RPMI8226 (cell line): ENCODE results near the gene RHOD.
A peak's percentile ranks its signal among the peaks of the same experiment; 100 is the strongest.

Experiments used
- DNase-seq: peaks from one replicate; pipeline ENCODE4 v3.0.0-alpha.2; 2015

RHOD gene

DNA sequence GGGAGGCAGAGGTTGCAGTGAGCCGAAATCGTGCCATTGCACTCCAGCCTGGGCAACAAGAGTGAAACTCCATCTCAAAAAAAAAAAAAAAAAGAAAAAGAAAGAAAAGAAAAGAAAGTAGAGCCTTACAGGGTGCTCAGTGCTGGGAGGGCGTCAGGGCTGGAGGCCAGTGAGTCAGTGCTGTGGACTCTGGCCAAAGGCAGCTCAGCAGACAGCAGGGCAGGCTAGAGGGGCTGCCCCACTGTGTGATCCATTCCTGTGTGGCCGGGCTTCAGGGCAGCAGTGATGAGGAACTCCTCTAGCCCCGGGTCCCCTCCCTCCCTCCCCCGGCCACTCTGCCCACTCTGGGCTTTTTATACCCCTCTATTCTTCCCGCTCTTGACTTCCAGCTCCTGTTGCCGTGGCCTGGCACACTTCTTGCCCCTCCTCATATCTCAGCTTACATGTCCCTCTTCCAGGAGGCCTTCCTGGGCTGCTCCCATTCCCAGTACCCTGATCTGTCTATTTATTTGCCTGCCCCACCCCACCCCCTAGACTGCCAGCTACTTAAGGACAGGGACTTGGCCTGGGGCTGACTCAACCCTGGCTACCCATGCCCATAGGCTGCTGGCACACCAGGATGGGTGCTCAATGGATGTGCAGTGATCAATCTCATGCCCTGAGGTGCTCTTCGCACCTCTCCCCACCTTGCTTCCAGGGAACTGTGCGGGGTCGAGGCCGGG lies 23.7 kb upstream of the RHOD start:
- DNase-seq = peak; percentile 23

DNA sequence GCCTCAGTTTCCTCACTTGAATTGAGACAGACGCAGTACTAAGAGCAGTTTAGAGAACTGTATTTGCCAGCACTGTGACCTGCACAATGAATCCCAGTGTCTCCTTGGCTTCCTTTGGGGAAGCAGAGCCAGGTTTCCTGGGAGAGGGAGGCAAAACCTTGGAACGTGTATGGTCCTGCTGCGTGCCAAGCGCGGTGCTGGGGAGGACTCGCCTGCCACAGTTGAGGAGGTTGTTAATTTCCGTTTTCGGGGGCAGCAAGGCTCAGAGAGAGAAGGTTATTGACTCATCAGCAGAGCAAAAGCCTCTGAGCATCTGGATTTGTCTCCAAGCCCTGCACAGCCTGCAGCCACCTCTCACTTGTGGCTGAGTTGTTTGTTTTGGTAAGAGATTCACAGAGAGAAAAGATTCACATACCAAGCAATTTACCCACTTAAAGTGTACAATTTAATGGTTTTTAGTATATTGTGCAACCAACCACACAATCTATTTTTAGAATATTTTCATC lies 22.9 kb upstream of the RHOD start:
- DNase-seq = peak; percentile 64

DNA sequence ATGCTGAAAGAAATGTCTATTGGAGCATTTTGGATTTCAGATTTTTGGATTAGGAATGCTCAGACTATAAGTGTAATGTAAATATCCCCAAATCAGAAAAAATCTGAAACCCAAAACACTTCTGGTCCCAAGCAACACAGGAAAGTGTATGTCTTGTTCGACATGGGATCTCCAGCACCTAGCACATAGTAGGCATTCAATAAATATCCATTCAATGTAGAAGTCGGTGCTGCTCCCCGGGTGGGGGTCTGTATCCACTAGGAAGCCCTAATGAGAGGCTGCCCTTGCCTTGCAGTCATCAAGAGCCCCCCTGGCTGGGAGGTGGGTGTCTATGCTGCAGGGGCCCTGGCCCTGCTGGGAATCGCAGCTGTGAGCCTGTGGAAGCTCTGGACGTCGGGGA lies 22.3 kb upstream of the RHOD start:
- no peak for DNase-seq

DNA sequence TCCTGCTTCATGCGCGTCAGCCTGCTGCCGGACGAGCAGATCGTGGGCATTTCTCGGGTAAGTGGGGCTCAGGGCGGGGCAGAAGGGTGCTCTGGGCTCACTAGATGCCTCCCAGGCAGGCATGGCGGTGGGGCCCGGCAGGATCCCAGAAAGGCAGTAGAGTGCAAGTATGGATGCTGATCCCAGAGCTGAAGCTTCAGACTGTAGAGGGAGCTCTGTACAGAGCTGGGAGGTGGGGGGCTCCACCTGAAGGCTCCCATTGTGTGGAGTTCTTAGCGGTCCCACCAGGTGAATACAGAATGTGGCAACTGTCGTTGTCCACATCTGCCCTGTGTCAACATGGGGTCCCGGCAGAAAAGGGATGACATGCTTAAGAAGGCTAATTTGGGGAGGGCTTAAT lies 16.5 kb upstream of the RHOD start:
- no peak for DNase-seq

DNA sequence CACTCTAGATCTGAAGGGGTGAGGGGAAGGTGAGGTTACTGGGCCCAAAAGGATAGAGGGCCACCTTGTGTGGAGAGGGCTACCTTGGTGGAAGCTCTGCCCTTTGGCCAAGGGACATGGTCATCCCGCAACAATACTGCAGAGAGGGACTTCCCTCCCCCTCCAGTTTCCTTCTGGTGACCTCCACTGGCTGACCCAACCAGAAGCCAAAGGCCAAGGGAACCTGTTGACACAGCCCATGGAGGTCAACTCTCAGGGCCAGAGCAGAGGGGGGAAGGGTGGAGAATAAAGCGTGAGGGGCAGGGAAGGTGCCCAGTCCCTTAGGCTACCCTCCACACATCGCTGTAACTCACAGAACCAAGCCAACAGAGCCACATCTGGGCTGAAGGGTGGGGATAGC lies 15.0 kb upstream of the RHOD start:
- DNase-seq = no peak

DNA sequence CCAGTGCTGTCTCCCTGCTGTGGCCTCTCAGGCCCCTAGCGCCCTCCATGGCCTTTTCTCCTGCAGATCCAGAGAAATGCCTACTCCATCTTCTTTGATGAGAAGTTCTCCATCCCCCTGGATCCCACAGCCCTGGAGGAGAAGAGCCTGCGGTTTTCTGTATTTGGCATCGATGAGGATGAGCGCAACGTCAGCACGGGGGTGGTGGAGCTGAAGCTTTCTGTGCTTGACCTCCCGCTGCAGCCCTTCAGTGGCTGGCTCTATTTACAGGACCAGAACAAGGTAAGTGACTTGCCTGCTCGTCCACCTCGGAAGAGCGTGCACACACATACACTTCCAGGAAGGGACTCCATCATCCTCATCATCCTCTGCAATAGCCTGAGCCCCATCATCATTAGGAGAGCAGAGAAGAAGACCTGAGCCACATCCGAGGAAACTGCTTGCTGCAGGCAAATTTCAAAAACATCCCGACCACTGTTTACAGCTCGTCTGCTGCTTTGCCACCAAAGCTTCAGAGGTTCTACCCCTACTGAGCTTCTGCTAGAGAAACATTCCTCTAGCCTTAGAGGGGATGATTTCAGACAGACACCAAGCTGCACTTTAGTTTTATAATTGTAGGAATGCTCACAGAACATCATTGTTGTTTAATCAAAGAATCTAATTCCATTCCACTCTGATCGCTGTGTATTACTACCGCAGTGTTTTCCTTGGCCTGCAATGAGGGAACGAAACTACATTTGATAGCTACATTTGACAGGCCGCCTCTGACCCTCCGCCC lies 12.9 kb upstream of the RHOD start:
- no peak for DNase-seq

DNA sequence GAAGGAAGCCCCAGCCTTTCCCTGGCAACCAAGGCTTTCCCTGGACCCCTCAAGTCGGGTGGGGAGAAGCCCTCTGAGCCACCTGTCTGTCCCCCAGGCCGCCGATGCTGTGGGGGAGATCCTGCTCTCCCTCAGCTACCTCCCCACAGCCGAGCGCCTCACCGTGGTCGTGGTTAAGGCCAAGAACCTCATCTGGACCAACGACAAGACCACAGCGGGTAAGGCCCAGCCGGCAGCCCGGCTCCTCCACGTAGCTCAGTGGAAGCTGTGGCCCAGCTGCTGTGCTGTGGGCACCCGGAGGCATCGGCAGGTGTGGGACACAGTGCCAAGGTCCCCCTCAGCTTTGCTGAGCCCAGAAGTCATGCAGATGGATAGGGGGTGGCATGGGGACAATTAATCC lies 12.2 kb upstream of the RHOD start:
- no peak for DNase-seq

DNA sequence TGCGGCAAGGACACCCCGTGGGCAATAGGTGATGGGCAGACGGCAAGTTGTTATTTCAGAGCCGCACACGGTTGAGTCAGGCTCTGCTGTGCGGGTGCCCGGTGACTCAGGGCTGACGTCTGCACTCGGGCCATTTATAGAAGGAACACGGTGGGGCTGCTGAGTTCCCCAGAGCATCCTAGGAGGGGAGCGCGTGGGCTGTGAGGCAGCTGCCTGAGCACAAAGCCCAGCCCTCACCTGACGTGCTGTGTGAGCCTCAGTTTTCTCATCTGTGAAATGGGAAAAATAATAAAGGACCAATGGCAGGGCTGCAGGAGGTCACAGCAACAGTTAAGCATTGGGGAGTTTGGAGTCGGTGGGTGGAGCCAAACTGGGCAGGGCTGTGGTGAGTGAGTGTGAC lies 11.3 kb upstream of the RHOD start:
- peak; percentile 62 for DNase-seq

DNA sequence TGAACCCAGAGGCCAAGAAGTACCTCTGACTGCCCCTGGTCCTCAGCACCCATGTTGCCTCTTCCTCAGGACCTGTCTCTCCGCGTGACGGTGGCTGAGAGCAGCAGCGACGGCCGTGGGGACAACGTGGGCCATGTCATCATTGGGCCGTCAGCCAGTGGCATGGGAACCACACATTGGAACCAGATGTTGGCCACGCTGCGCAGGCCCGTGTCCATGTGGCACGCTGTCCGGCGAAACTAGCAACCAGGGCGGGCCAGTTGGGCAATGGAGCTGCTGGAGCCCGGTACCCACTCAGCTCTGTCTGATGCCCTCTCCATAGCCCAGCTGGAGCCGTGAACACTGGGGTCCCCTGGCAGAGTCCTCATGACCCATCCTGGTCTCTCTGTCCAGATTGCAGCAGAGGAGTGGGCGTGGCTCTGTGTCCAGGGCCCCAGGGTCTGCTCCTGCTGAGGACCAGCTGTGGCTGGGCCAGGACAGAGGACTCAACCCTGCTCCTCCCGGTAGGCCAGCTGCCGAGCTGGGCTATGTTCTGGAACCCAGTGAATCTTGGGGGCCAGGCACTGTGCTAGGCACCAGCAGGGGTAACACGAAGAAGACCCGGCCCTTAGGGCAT lies 8.0 kb upstream of the RHOD start:
- DNase-seq = no peak

DNA sequence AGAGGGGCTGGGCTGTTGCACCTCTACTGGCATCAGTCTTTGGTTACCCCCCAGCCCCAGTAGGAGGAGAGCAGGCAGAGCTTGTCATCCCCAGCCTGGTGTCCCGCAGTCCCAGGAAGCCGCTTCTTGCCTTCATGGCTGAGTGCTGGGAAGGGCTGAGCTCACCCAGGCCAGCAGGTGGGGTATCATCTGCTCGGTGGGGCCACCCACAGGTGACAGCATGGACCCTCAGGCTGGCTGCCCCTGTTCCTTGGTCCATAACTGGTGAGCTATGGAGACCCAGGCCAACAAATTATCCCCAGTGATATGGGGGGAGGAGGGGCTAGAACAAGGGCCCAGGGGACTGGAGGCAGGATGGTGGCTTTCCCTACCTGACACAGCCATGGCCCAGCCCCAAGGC lies 6.5 kb upstream of the RHOD start:
- no peak for DNase-seq

DNA sequence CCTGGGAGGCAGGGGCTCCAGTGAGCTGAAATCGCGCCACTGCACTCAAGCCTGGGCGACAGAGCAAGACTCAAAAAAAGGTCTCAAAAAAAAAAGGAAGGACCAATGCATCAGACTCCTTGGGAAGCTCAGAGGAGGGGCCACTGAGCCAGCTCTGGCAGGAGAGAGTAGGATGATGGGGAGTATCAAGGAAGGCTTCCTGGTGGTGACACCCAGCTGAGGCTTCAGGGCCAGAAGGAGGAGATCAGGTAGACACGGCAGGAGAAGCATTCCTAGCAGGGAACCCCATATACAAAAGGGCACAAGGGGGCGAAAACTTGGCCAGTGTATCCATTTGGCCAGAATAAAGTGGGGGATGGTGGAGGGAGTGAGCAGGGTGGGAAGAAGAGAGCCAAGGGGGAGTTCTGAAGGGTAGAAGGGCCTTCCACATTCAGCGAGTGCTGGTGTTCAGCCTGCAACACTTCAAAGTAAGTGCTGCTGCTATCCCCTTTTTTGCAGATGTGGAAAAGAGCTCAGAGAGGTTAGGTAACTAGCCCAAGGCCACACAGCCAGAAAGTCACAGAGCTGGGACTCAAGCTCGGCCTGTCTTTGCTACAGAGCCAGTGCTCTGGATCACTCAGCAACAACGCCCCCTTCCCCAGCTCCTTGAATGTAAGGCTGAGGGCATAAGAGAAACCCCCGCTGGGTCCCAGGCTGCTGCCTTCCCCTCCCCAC lies 5.3 kb upstream of the RHOD start:
- DNase-seq = no peak

DNA sequence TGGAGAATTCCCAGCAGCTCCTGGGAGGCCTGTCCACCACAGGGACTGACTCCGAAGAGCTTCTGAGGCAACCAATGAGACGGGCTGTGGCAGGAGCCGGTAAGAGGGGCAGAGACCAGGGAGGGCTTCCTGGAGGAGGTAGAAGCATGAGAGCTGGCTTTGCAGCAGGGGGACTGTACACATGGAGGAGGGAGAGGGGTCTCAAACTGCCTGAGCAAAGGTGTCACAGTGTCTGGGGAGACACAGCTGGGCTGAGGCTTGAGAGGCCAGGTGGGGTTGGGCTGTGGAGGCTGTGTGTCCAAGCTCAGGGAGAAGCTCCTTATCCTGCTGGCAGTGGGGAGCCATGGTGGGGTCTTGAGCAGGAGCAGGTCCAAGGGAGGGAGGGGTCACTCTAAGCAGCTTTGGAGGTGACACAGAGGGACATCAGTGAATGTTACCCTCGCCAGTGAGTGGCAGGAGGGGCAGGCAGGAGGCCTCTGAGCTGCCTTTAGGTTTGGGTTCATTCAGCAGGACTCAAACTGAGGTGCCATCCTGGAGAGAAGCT lies 4.6 kb upstream of the RHOD start:
- no peak for DNase-seq

DNA sequence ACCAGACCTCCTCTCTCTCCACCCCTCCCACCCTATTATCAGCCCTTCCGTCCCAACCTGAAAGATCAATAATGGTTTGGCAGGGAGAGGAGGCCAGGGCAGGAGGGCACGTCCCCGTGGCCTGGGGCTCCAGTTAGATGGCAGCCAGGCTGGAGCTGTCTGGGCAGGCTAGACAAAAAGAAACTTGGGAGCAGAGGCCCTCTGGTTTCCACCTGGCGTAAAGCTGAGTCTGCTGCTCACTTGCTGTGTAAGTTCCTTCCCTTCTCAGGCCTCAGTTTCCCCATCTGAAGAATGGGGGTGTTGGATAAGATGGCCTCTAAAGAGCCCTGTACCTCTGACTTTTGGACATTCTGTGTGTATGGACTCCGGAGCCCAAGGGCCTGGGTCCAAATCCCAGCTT lies 3.8 kb upstream of the RHOD start:
- DNase-seq = no peak

DNA sequence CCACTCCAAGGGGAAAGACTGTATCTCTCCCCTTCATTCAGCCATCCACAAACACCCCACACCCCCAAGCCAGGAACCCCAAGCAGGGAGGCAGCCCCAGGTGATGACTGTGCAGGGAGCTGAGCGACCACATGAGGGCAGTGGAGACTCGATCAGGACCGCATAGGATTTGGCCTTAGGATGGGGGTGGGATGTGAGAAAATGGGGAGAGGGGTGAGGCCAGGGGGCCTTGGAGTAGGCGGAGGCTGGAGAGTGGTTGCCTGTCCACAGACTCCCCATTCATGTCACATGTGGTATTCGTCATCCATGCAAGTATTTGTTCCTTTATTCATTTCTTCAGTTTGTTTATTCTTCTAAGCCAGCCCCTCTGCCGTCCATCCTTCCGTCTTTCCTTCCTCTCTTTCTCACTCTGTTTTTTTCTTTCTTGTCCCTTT lies 2.7 kb upstream of the RHOD start:
- peak; percentile 55 for DNase-seq

DNA sequence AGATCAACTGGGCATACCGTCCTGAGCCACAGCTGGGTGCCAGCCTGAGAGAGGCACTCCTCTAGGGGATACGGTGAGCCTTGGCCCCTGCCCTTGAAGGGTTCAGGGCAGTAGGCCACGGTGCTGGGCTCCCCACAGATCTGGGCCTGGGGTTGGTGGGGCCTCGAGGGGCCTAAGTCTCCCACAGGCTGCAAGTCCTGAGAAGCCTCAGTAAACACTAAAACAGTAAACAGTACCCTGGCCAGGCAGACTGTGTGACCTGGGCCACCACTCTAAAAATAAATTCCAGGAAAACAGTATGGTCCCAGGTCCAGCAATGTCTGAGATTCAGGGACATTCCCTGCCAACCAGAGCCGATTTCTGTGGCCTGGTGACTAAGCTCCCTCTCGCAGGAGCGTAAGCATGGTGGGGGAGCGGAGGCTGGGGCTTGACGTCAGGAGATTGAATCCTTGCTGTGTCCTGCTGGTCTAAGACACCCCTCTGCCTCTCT lies 2.3 kb upstream of the RHOD start:
- DNase-seq = no peak

DNA sequence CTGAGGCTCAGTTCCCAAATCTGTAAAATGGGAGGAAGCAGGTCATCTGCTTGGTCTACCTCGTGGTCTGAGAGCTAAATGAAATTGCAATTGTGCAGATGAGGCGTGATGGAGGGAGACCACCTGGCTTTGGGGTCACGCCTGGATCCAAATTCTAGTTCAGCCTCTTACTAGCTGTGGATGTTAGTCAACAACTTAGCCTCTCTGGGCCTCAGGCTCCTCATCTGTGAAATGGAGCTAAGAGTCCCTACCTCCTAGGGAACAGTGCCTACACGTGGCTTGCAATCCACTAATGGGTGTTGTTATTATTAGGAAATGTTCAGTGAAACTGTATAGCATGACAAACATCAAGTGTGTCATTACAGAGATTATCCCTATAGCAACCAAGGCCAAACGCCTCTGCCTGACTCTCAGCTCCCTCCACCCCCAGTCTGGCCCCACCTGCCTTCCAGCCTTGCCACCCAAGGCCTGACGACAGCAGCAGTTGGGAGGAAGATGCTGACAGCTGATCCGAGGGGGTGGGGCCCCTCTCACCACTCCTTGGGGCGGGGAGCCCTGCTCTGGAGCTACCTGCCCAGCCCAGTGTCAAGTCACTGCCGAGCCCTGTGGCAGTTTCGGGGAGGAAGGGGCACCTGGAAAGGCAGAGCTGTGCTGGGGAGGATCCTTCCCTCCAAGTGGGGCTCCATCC lies 1.7 kb upstream of the RHOD start:
- peak; percentile 72 for DNase-seq

DNA sequence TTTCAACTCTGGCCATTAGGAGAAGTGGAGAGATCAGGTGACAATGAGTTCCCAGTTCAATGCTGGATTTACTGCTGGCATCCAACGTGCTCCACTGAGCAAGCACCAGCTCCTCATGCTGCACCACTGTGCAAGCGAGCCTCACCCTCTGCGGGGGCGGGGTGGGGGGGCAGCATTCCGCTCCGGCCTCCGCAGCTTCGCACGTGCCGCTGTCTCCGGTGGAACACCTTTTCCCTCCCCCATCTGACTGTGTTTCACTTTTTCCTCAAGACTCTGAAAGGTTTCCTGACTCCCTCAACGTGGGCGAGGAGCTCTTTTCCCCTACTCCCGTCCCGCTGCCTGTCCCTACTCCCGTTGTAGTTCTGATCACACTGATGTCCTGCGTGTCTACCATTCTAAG lies 835 bp upstream of the RHOD start:
- DNase-seq = no peak

DNA sequence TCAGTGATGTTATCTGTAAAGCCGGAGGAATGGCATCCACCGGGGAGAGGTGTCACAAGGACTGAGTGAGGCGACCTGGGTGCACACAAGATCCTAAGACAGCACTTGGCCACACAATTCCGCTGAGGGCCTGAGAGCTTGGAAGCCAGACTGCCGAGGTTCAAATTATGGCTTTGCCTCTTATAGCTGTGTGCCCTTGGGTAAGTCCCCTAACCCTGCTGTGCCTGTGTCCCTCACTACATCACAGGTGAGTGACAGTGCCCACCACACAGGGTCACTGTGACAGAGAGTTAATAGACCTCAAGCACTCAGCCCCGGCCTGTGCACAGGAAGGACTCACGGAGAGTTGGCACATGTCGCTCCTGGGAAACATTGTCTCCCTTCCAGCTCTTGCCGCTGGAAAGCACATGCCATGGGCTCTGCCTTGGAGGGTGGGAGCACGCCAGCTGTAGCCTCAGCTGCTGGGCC lies 592 bp downstream of the RHOD start:
- DNase-seq = no peak

DNA sequence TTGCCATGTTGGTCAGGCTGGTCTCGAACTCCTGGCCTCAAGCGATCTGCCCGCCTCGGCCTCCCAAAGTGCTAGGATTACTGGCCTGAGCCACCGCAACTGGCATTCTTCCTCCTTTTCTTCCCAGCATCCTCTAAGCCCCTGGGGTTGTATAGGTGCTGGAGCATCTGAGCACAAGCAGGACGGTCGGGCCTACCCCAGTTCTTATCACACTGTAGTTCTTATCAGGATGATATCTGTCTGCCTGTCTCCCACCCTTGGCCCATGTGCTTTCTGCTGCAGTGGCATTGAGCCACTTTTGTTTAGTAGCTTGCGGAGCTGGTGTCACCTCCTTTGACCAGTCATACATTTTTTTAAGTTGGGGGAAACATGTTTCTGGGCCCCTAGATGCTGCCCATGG lies 1.9 kb downstream of the RHOD start:
- DNase-seq = no peak

DNA sequence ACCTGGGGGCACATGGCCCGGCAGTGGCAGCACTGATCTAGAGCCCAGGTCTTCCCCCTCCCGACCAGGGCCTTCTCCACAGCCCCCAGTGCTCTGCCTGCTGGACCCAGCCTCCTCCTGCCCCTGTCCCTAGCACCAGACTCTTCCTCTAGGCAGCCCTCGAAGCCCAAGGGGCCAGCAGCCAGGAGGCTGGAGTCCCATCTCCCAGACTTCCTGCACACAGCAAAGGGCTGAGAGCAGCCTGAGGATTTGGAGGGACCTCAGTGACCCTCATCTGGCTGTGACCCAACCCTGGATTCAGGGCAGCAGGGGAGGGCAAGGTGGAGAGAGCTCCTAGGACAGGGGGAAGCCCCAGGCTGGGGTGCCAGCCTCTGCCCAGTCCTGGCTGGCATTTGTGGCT lies 3.0 kb downstream of the RHOD start:
- no peak for DNase-seq

DNA sequence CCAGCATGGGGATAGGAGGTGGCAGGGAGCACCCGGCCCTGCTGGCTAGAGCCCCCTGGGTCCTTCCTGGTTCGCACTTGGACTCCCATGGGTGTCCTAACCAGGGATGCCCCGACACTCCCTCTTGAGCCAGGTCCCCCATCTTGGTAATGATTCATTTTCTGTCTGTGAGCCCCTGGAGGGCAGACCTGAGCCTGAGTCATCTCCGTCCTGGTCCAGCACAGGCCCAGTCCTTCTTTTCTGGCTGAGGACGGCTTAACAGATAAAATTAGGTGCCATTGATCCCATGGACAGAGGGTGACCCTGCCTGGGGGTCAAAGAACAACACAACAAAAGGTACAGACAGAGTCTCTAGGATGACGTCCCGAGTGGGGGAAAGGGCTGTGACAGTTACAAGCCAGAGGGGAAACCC lies 3.5 kb downstream of the RHOD start:
- no peak for DNase-seq
